HK-2 (cell line): ENCODE data around the gene LRRC9.
"Not testable (repeated sequence)": the region's sequence is repeated elsewhere in the genome, so short reads cannot be mapped to it uniquely, and the experiment has no call there.

Experiments used
- DNase-seq: peaks from one replicate; pipeline ENCODE4 v3.0.0-alpha.2; 2018; ENCODE audit not compliant: unreplicated experiment

LRRC9 gene

GRCh38 chr14:60064491-60065072 lies 144.6 kb downstream of the LRRC9 start:
- no peak for DNase-seq

- DNase-seq: no peak
These were observed 147.9 kb downstream of the LRRC9 start for GRCh38 chr14:60067882-60068281.

DNA sequence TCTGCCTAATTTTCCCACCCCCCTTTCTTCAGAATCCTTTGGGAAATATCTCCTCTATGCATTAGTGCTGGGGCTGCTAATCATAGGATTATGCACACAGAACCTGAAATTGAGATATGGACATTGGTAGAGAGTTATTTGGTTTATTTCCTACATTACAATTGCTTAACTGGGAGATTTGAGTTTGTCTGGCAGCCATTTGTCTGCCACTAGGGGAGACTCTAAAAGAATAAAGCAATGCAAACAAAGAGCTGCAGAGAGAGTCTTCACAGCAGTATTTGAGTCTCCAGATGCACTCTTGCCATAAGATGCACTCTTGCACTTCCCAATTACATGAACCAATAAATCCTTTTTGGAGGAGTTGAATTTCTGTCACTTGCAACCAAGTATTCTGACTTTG lies 159.8 kb downstream of the LRRC9 start:
- no peak for DNase-seq

DNA sequence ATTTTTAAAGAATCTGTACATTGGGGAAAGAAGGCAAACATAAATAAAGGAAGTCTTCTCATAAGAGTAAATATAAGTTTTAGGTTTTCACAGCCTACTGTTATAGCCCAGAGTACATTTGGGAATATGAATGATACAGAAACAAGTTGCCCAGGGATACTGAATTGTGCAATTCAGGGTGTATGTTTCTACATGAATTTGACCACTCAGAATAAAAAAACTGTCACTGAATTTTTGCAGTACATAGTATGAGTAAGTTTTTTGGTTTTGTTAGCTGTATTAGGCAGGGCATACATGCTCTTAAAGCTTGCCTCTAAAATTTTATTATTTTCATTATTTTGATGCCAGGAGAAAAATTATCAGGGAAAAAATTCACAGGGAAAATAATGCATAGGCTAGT lies 165.1 kb downstream of the LRRC9 start:
- DNase-seq: no peak

DNA sequence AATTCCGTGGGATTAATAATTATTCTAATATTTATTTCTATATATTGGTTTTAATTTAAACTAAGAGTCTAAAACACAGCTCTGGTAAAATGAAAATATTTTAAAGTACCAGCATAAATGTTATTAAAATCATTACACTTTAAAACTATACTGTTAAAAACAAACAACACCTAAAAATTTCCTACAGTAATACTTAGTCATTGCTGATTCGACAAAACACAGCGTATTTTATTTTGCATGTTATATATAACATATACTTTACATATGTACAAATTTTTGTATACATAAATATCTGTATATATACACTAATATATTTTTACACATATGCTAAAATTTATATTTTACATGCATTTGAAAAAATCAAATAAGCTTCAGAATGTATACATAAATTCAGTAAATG lies 165.7 kb downstream of the LRRC9 start:
- no peak for DNase-seq

DNA sequence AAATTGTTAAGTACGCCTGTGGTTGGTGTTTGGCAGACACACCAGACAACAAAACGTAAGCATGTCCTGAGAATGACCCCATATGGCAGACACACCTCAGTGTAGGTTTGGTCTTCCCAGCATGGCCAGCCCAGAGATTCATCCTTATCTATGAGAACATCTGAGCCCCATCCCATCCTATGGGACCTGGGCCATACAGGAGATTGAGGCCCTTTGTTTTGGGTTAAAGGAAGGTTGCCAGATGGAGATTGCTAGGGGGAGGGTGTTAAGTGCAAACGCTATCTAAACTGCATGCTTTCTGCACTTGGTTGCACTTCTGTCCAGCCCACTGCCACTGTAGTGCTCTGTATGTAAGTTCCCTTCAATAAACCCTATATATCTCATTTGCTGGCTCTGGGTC lies 167.7 kb downstream of the LRRC9 start:
- DNase-seq: no peak

- no peak for DNase-seq
These were observed 169.3 kb downstream of the LRRC9 start for GRCh38 chr14:60089221-60089620.

GRCh38 chr14:60090864-60091519 lies 171.0 kb downstream of the LRRC9 start:
- DNase-seq: peak; percentile 63

DNA sequence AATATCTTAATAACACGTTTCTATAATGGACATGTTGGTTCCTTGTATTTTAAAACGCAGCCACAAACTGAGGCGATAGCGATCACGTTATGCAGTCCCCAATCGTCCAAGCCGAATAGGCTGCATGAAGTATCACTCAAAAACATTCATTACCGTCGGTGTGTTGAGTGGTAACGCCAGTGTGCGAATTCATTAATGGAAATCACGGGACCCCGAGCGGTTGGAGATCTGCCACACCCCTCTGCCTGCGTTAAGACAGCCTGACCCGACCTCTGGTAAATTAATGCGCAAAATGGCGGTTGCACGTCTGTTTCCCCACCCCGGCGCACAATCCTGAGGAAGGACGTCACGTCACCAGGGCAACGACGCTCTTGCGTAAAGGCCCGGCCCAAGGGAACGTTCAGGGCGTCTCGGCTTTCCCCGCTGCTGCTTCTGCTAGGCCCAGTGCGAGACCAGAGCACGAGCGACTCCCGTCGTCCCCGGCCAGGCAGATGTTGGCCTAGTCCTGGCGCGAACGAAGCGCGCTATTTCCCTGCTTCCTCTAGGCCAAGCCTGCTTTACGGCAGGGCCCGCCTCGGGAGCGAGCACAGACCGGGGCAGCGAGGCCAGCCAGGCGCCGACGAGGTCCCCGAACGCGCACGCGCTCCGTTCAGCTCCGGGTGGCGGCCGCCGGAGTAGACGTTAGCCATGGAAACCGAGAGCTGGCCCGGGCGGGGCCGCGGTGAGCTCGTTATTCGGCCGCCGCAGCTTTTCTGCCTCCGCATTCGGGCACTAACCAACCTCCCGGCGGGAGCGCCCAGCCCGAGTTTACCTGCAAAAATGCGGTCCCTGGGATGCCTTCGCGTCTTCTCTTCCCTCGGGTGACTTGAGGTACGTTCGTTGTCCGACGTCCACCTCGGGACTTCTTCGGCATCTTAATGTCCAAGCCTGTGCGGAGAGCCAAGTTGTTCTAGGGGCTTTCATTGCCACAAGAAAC lies 171.9 kb downstream of the LRRC9 start, which contains the start of gene PCNX4:
Gene PCNX4, plus strand, starts transcription at position 374 of the 976 bp plus-strand sequence. CDS start 15,716 bp downstream, outside the sequence.
- peak; percentile 94 for DNase-seq

GRCh38 chr14:60092526-60092920 lies 172.6 kb downstream of the LRRC9 start:
- DNase-seq: peak; percentile 26

GRCh38 chr14:60093080-60093479 lies 173.1 kb downstream of the LRRC9 start:
- DNase-seq: no peak

- DNase-seq: no peak
These were observed 173.7 kb downstream of the LRRC9 start for GRCh38 chr14:60093606-60094005.

- peak; percentile 60 for DNase-seq
These were observed 174.5 kb downstream of the LRRC9 start for GRCh38 chr14:60094306-60094897.

DNA sequence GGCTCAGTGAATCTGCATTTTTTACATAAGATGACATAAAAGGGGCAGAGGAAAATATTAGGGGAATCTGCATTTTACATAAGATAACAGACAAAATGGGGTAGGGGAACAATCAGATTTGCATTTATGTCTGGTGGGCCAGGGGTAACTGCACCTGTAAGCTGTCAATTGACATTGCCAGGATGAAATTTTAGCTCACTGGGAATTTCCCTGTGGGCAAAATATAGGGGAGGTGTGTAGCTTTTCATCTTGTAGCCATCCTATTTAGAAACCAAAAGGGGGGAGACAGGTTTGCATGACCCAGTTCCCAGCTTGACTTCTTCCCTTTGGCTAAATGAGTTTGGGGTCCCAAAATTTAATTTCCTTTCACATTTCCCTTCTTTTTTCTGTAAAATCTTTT lies 175.3 kb downstream of the LRRC9 start:
- DNase-seq: no peak

DNA sequence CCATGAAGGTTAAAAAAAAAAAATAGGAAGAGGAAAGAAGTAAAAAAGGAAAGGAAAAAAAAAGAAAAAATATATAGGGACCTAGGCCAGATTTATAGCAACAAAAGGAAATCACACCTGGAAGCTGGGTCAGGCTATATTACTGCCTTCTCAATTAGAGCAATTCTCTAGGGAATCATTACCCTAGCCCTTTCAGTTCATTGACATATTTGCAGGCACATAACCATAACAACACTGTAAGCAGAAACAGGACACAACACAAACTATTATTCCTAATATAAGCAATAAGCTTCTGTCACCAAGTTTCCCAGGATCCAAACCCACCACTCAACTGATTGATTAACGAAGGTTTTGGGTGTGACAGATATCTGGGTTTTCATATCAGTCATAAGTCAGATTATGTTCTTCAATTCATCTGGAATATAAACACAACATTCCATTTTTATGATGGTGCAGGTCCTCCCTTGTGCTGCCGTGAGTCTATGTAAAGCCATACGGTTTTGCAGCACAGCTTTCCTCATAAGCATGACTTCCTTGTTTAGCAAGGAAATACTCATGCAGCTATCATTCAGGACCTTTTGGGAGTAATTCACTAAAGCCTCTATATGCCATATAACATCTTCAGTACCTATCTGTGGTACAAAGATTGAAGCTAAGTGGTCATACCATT lies 176.0 kb downstream of the LRRC9 start:
- no peak for DNase-seq

DNA sequence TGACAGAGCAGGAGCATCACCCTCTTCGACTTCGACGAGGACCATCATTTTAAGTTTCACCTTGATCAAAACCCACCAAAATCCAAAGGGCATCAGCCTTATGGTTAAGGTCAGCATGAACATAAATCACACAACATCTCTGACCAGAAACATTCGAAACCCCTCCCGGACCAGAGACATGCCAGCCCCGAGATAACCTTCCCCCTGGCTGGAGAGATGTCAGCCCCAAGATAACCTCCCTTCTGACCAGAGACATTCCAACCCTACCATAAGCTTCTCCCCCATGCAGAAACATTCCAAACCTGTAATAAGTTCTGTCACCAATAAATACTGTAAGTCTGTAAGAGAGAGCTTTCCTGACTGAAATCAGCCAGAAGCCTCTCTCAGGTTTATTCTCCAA lies 178.0 kb downstream of the LRRC9 start:
- DNase-seq: no peak

DNA sequence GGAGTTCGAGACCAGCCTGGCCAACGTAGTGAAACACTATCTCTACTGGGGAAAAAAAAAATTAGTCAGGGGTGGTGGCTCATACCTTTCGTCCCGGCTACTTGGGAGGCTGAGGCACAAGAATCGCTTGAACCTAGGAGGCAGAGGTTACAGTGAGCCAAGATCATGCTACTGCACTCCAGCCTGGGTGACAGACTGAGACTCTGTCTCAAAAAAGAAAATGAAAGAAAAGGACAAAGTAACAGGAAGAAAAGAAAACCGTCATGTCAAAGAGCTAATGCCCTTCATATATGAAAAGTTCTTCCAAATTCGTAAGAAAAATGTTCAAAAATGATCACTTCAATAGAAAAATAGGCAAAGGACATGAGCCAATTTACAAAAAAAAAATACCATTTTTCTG lies 179.9 kb downstream of the LRRC9 start:
- not testable (repeated sequence) for DNase-seq

- no peak for DNase-seq
These were observed 181.8 kb downstream of the LRRC9 start for GRCh38 chr14:60101786-60102185.

GRCh38 chr14:60102389-60102788 lies 182.4 kb downstream of the LRRC9 start:
- DNase-seq: no peak

GRCh38 chr14:60106339-60106738 lies 186.4 kb downstream of the LRRC9 start:
- no peak for DNase-seq

- DNase-seq: no peak
These were observed 187.5 kb downstream of the LRRC9 start for GRCh38 chr14:60107477-60107876.

DNA sequence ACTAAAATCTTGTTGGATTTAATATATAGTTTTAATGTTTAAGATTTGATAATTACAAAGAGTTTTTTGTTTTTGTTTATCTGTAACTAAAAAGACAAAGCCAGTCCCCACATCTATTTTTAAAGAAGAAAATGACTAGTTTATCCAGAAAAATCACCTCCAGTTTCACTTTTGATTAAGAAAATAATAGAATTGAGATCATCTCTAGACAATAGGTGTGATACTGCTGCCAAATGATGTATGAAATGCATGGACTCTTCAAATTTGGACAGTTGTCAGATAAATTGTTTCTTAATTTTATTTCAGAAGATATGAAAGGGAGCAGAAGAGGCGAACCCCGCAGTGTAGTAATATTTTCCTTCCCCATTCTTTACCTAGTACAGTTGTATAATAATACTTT lies 191.8 kb downstream of the LRRC9 start:
- no peak for DNase-seq
